Measurements from ENCODE around the gene LY6G5C.

LY6G5C gene

GRCh38 chr6:31727717-31728671, 47.1 kb upstream of the LY6G5C start:
- H3K27ac ChIP-seq, result no peak overlapping the region
- H3K4me3 ChIP-seq (ENCODE audit: low read depth, low read length), result no peak overlapping the region
- TF ChIP-seq CTCF (IDR thresholded peaks at IDR 0.05; ENCODE audit: low read depth, low read length, missing control alignments), result no peak
- H3K27me3 ChIP-seq (replicated peaks), result no peaks in the 10 kb centered on the region
- H3K36me3 ChIP-seq (replicated peaks), result peaks cover 41% of the 10 kb centered on the region
- in situ Hi-C loops (cut with HindIII; ENCODE audit: low pct_ligation_motif_present, low sequenced_read_pairs), result no loop called here
- DNase-seq, result no peak

GRCh38 chr6:31727034-31727716, 46.3 kb upstream of the LY6G5C start:
- peaks cover 33% of the 10 kb centered on the region for H3K36me3 ChIP-seq (replicated peaks)
- no peak for TF ChIP-seq CTCF (IDR thresholded peaks at IDR 0.05; ENCODE audit: low read depth, low read length, missing control alignments)
- no peak overlapping the region for H3K27ac ChIP-seq
- H3K4me3 ChIP-seq (ENCODE audit: low read depth, low read length), result no peak overlapping the region
- DNase-seq, result no peak
- in situ Hi-C loops (cut with HindIII; ENCODE audit: low pct_ligation_motif_present, low sequenced_read_pairs), result no loop called here
- no peaks in the 10 kb centered on the region for H3K27me3 ChIP-seq (replicated peaks)

GRCh38 chr6:31725502-31726350, 44.9 kb upstream of the LY6G5C start:
- Histone ChIP-seq H3K27ac (no peak overlapping the region), H3K4me3 (ENCODE audit: low read depth, low read length) (no peak overlapping the region), H3K36me3 (replicated peaks) (peaks cover 20% of the 10 kb centered on the region), H3K27me3 (replicated peaks) (no peaks in the 10 kb centered on the region)
- in situ Hi-C loops (cut with HindIII; ENCODE audit: low pct_ligation_motif_present, low sequenced_read_pairs), result no loop called here
- no peak for TF ChIP-seq CTCF (IDR thresholded peaks at IDR 0.05; ENCODE audit: low read depth, low read length, missing control alignments)
- DNase-seq, result no peak

- in situ Hi-C loops (cut with HindIII; ENCODE audit: low pct_ligation_motif_present, low sequenced_read_pairs), result no loop called here
- no peak for DNase-seq
- Histone ChIP-seq H3K36me3 (replicated peaks) (peaks cover 17% of the 10 kb centered on the region), H3K27ac (no peak overlapping the region), H3K27me3 (replicated peaks) (no peaks in the 10 kb centered on the region), H3K4me3 (ENCODE audit: low read depth, low read length) (no peak overlapping the region)
- no peak for TF ChIP-seq CTCF (IDR thresholded peaks at IDR 0.05; ENCODE audit: low read depth, low read length, missing control alignments)
Measured at GRCh38 chr6:31723980-31724691, 43.3 kb upstream of the LY6G5C start.

GRCh38 chr6:31723245-31723979, 42.5 kb upstream of the LY6G5C start, which contains the start of gene MPIG6B:
Gene MPIG6B, plus strand, starts transcription at chr6:31723373. Its CDS starts 11 bp downstream, at chr6:31723384.
- no peak for DNase-seq
- no peaks in the 10 kb centered on the region for H3K27me3 ChIP-seq (replicated peaks)
- in situ Hi-C loops (cut with HindIII; ENCODE audit: low pct_ligation_motif_present, low sequenced_read_pairs), result no loop called here
- H3K27ac ChIP-seq, result no peak within 1 kb of the TSS
- H3K4me3 ChIP-seq (ENCODE audit: low read depth, low read length), result no peak within 1 kb of the TSS
- TF ChIP-seq CTCF (IDR thresholded peaks at IDR 0.05; ENCODE audit: low read depth, low read length, missing control alignments), result no peak
- H3K36me3 ChIP-seq (replicated peaks), result peaks cover 17% of the 10 kb centered on the region
